GM23338 (cell line): ENCODE measurements around the gene PARP11. TPM values are rescaled to one million over a fixed set of nuclear protein-coding genes. Genes with fewer than 3 reads are reported as not detected.
A peak's percentile ranks its signal among the peaks of the same experiment; 100 is the strongest.

Source experiments
- ATAC-seq: fragments of 200-7000 bp; cut with Tn5 transposase; 3 replicates; pipeline ENCODE4 v1.9.1; 2020
- DNase-seq: peaks from one replicate; pipeline ENCODE4 v3.0.0-alpha.2; 2015; ENCODE audit warnings: low spot score
- H2AFZ ChIP-seq: fragments of 200-600 bp; sonication (generic); 2 replicates; pipeline ENCODE4 v1.8.0; 2016; ENCODE audit warnings: antibody characterized with exemption, mild to moderate bottlenecking, moderate library complexity
- H3F3A ChIP-seq: fragments of 200-600 bp; sonication (generic); replicated peaks from 2 replicates; pipeline ENCODE4 v1.8.0; 2017; ENCODE audit warnings: antibody characterized with exemption, mixed run types, low read depth
- H3K27ac ChIP-seq: fragments of 200-600 bp; sonication (generic); 2 replicates; pipeline ENCODE4 v1.6.1; 2016; ENCODE audit warnings: low read depth
- H3K27me3 ChIP-seq: fragments of 200-600 bp; sonication (generic); 2 replicates; pipeline ENCODE4 v1.8.0; 2016; ENCODE audit warnings: mild to moderate bottlenecking, mixed run types, moderate library complexity; ENCODE audit not compliant: insufficient read depth
- H3K36me3 ChIP-seq: fragments of 200-600 bp; sonication (generic); 2 replicates; pipeline ENCODE4 v1.8.0; 2016; ENCODE audit warnings: mild to moderate bottlenecking; ENCODE audit not compliant: insufficient read depth
- H3K4me1 ChIP-seq: fragments of 200-600 bp; sonication (generic); 2 replicates; pipeline ENCODE4 v1.8.0; 2016; ENCODE audit warnings: mild to moderate bottlenecking, moderate library complexity; ENCODE audit not compliant: insufficient read depth
- H3K4me2 ChIP-seq: fragments of 200-600 bp; sonication (generic); 2 replicates; pipeline ENCODE4 v1.7.1; 2017; ENCODE audit warnings: mixed run types
- H3K4me3 ChIP-seq: fragments of 200-600 bp; sonication (generic); 2 replicates; pipeline ENCODE4 v1.6.1; 2016; ENCODE audit warnings: mixed run types
- H3K79me2 ChIP-seq: fragments of 200-600 bp; sonication (generic); replicated peaks from 2 replicates; pipeline ENCODE4 v1.8.0; 2017; ENCODE audit warnings: mild to moderate bottlenecking; ENCODE audit not compliant: insufficient read depth
- H3K9me2 ChIP-seq: fragments of 200-600 bp; sonication (generic); 2 replicates; pipeline ENCODE4 v1.8.0; 2017; ENCODE audit not compliant: insufficient read depth
- H4K20me1 ChIP-seq: fragments of 200-600 bp; sonication (generic); replicated peaks from 2 replicates; pipeline ENCODE4 v1.8.0; 2017; ENCODE audit warnings: mild to moderate bottlenecking; ENCODE audit not compliant: insufficient read depth
- H3K27ac Mint-ChIP-seq: 2 replicates; pipeline ENCODE4 v1.8.0; 2020; ENCODE audit warnings: inconsistent platforms, mild to moderate bottlenecking, moderate library complexity, mixed read lengths
- H3K27me3 Mint-ChIP-seq: 3 replicates; pipeline ENCODE4 v1.8.0; 2022; ENCODE audit warnings: low read depth, mild to moderate bottlenecking, moderate library complexity, mixed read lengths, inconsistent platforms; ENCODE audit not compliant: insufficient read depth, poor library complexity
- H3K36me3 Mint-ChIP-seq: 3 replicates; pipeline ENCODE4 v1.8.0; 2021; ENCODE audit warnings: low read depth, mild to moderate bottlenecking, inconsistent platforms, moderate library complexity, mixed read lengths
- H3K4me1 Mint-ChIP-seq: 3 replicates; pipeline ENCODE4 v1.8.0; 2020; ENCODE audit warnings: mild to moderate bottlenecking, inconsistent platforms, mixed read lengths
- H3K4me3 Mint-ChIP-seq: 3 replicates; pipeline ENCODE4 v1.8.0; 2021; ENCODE audit warnings: moderate library complexity, mild to moderate bottlenecking, inconsistent platforms, mixed read lengths
- H3K9me3 Mint-ChIP-seq: 3 replicates; pipeline ENCODE4 v1.8.0; 2020; ENCODE audit warnings: moderate library complexity, mild to moderate bottlenecking, inconsistent platforms, mixed read lengths
- CREB1 ChIP-seq: fragments of 250-450 bp; sonication (Bioruptor Pico); IDR thresholded peaks from 2 replicates; pipeline ENCODE4 v1.5.0; 2020; ENCODE audit warnings: low read depth, mild to moderate bottlenecking, moderate library complexity
- EZH2 ChIP-seq: fragments of 200-600 bp; sonication (generic); IDR thresholded peaks from one replicate; pipeline ENCODE4 v1.8.0; 2017; ENCODE audit warnings: antibody characterized with exemption, mild to moderate bottlenecking, low read depth; ENCODE audit not compliant: unreplicated experiment
- EZH2phosphoT487 ChIP-seq: fragments of 200-600 bp; sonication (generic); IDR thresholded peaks from one replicate; pipeline ENCODE4 v1.8.1; 2018; ENCODE audit warnings: antibody characterized with exemption; ENCODE audit not compliant: unreplicated experiment
- NANOG ChIP-seq: IDR thresholded peaks from 2 replicates; pipeline ENCODE4 v1.6.1; 2016; ENCODE audit warnings: antibody characterized with exemption, borderline replicate concordance
- POLR2AphosphoS5 ChIP-seq: IDR thresholded peaks from 2 replicates; pipeline ENCODE4 v1.6.1; 2016; ENCODE audit warnings: antibody characterized with exemption, low read depth
- ZNF114 ChIP-seq: fragments of 250-450 bp; sonication (Bioruptor Pico); IDR thresholded peaks from 2 replicates; pipeline ENCODE4 v1.5.0; 2020; ENCODE audit warnings: mild to moderate bottlenecking, moderate library complexity
- ZNF331 ChIP-seq: fragments of 250-450 bp; sonication (Bioruptor Pico); IDR thresholded peaks from 2 replicates; pipeline ENCODE4 v1.5.0; 2020; ENCODE audit warnings: low read depth, mild to moderate bottlenecking, moderate library complexity
- polyA plus RNA-seq: library from polyadenylated mRNA; unstranded; fragments of >200 nt; fragmentation: Nextera tagmentation; extraction: Ambion mirVana; gene quantifications from 2 replicates; pipeline ENCODE4 v1.2.1, GENCODE V29; 2016
- total RNA-seq: library from RNA; depleted of rRNA; stranded (reverse); fragments of >200 nt; shearing (Covaris generic); gene quantifications from 2 replicates; pipeline ENCODE4 v1.2.3, GENCODE V29; 2014
- TF ChIP-seq, protein P1 (sequence below), 2 experiments: fragments of 200-600 bp in 1 of 2; sonication (generic) in 1 of 2; conservative IDR thresholded peaks; 2 replicates each; pipeline versions ENCODE4 v1.5.1 to v1.6.1; 2016 to 2017; ENCODE audit warnings: antibody characterized with exemption in 2 of 2, low read depth in 2 of 2, mild to moderate bottlenecking in 2 of 2, moderate library complexity in 1 of 2
- TF ChIP-seq, protein P2 (sequence below): IDR thresholded peaks from one replicate; pipeline ENCODE4 v1.6.1; 2018; ENCODE audit warnings: antibody characterized with exemption; ENCODE audit not compliant: unreplicated experiment
- TF ChIP-seq, protein P3 (sequence below): IDR thresholded peaks from 2 replicates; pipeline ENCODE4 v1.6.1; 2016; ENCODE audit warnings: antibody characterized with exemption
- TF ChIP-seq, protein P4 (sequence below): fragments of 250-450 bp; sonication (Bioruptor Pico); IDR thresholded peaks from 2 replicates; pipeline ENCODE4 v1.5.0; 2020; ENCODE audit warnings: mild to moderate bottlenecking, moderate library complexity

Gene PARP11
- total and polyA plus RNA-seq, 2 experiments from 2014 or later = 4.8 to 11.5 TPM

DNA sequence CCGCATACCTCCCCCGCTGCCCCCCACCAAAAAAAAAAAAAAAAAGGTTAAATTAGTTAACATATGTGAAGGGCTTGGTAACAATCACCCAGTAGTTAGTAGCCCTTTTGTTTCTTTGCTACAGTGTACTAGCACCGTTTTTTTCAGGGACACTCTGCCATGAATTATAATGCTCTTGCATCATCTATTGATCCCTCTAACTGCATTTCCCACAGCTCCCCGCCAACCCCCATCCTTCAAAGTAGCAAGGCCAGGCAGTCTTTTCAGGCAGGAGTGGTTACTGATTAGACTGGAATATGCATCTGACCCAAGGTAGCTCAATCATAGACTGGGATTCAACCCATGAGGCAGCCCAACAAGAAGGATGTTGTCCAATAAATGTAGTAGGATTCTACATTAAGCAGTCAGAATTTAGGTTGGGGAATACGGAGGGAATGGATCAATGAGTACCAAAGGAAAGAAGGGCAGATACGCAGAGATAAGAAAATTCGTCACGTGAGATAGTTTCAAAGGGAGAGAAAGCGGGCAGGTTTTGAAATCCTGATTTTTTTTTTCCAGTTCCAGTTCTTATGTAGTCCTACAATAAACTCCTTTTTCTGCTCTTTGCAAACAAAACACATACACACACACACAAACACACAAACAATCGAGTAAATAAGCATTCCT is 80.4 kb downstream of the PARP11 start (continued):
- TF ChIP-seq, protein P1, sequence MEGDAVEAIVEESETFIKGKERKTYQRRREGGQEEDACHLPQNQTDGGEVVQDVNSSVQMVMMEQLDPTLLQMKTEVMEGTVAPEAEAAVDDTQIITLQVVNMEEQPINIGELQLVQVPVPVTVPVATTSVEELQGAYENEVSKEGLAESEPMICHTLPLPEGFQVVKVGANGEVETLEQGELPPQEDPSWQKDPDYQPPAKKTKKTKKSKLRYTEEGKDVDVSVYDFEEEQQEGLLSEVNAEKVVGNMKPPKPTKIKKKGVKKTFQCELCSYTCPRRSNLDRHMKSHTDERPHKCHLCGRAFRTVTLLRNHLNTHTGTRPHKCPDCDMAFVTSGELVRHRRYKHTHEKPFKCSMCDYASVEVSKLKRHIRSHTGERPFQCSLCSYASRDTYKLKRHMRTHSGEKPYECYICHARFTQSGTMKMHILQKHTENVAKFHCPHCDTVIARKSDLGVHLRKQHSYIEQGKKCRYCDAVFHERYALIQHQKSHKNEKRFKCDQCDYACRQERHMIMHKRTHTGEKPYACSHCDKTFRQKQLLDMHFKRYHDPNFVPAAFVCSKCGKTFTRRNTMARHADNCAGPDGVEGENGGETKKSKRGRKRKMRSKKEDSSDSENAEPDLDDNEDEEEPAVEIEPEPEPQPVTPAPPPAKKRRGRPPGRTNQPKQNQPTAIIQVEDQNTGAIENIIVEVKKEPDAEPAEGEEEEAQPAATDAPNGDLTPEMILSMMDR (conservative IDR thresholded peaks at IDR 0.05; ENCODE audit: low read depth in 2 of 2) = no peak
- no peak for TF ChIP-seq POLR2AphosphoS5
- TF ChIP-seq, protein P2, sequence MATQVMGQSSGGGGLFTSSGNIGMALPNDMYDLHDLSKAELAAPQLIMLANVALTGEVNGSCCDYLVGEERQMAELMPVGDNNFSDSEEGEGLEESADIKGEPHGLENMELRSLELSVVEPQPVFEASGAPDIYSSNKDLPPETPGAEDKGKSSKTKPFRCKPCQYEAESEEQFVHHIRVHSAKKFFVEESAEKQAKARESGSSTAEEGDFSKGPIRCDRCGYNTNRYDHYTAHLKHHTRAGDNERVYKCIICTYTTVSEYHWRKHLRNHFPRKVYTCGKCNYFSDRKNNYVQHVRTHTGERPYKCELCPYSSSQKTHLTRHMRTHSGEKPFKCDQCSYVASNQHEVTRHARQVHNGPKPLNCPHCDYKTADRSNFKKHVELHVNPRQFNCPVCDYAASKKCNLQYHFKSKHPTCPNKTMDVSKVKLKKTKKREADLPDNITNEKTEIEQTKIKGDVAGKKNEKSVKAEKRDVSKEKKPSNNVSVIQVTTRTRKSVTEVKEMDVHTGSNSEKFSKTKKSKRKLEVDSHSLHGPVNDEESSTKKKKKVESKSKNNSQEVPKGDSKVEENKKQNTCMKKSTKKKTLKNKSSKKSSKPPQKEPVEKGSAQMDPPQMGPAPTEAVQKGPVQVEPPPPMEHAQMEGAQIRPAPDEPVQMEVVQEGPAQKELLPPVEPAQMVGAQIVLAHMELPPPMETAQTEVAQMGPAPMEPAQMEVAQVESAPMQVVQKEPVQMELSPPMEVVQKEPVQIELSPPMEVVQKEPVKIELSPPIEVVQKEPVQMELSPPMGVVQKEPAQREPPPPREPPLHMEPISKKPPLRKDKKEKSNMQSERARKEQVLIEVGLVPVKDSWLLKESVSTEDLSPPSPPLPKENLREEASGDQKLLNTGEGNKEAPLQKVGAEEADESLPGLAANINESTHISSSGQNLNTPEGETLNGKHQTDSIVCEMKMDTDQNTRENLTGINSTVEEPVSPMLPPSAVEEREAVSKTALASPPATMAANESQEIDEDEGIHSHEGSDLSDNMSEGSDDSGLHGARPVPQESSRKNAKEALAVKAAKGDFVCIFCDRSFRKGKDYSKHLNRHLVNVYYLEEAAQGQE = no peak
- TF ChIP-seq NANOG = no peak
- TF ChIP-seq CREB1 = no peak
- TF ChIP-seq, protein P3, sequence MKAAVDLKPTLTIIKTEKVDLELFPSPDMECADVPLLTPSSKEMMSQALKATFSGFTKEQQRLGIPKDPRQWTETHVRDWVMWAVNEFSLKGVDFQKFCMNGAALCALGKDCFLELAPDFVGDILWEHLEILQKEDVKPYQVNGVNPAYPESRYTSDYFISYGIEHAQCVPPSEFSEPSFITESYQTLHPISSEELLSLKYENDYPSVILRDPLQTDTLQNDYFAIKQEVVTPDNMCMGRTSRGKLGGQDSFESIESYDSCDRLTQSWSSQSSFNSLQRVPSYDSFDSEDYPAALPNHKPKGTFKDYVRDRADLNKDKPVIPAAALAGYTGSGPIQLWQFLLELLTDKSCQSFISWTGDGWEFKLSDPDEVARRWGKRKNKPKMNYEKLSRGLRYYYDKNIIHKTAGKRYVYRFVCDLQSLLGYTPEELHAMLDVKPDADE = no peak
- no peak for TF ChIP-seq ZNF114 (CRISPR knock-in tag)
- no peak for TF ChIP-seq ZNF331 (CRISPR knock-in tag)

DNA sequence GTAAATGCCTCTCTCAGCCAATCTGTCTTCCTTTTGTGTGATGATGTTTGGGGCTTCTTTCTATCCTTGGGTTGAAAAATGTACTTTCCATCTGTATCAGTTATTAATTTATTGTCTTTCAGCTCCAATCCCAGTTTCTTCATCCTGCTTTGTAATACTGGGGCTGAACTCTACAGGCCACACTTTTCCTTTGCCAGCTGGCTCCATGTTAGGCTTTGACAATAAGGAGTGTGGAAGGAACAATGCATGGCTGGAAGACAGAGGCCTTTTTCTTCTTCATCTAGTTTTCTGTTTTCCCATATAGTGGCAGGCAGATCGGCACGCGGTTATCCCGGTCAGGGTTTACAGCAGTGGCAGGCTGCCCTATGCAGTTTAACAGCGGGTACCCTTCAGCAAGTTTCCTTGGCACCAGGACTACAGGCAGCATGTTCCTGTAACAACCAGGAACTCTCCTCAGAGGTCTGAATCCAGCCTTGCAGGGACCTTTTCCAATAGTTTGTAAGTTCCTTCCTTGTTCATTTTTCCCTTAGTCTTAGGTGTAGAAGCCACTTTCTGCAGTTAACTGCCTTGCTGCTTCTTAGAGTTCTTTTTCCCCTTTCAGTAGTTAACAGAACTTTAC is 81.8 kb downstream of the PARP11 start:
- ATAC-seq = no peak
- H3F3A ChIP-seq = no peaks in the 10 kb centered on the region
- Mint-ChIP-seq H3K4me1 (peaks cover 41% of the 10 kb centered on the region), H3K4me3 (no peak overlapping the region), H3K9me3 (no peaks in the 10 kb centered on the region; the same call in 1 of the 3 replicates), H3K27me3 (peaks cover 5% of the 10 kb centered on the region), H3K27ac (no peak overlapping the region), H3K36me3 (peaks cover 8% of the 10 kb centered on the region; the same call in 2 of the 3 replicates)
- DNase-seq = no peak
- H3K4me1 ChIP-seq = peaks cover 44% of the 10 kb centered on the region
- H3K27ac ChIP-seq = peak overlapping the region; percentile 33; the same call in 1 of the 2 replicates
- 0 out of 2 replicates have a peak overlapping the region, but pooled peaks have one; percentile 0 for H3K4me2 ChIP-seq
- no peaks in the 10 kb centered on the region for H3K9me2 ChIP-seq
- no peak overlapping the region for H3K4me3 ChIP-seq
- H4K20me1 ChIP-seq = no peaks in the 10 kb centered on the region
- H2AFZ ChIP-seq = no peak overlapping the region
- H3K27me3 ChIP-seq = no peaks in the 10 kb centered on the region
- no peaks in the 10 kb centered on the region for H3K79me2 ChIP-seq
- H3K36me3 ChIP-seq = no peaks in the 10 kb centered on the region; the same call in 1 of the 2 replicates
- TF ChIP-seq EZH2phosphoT487 = no peak
- no peak for TF ChIP-seq EZH2
- TF ChIP-seq, protein P4, sequence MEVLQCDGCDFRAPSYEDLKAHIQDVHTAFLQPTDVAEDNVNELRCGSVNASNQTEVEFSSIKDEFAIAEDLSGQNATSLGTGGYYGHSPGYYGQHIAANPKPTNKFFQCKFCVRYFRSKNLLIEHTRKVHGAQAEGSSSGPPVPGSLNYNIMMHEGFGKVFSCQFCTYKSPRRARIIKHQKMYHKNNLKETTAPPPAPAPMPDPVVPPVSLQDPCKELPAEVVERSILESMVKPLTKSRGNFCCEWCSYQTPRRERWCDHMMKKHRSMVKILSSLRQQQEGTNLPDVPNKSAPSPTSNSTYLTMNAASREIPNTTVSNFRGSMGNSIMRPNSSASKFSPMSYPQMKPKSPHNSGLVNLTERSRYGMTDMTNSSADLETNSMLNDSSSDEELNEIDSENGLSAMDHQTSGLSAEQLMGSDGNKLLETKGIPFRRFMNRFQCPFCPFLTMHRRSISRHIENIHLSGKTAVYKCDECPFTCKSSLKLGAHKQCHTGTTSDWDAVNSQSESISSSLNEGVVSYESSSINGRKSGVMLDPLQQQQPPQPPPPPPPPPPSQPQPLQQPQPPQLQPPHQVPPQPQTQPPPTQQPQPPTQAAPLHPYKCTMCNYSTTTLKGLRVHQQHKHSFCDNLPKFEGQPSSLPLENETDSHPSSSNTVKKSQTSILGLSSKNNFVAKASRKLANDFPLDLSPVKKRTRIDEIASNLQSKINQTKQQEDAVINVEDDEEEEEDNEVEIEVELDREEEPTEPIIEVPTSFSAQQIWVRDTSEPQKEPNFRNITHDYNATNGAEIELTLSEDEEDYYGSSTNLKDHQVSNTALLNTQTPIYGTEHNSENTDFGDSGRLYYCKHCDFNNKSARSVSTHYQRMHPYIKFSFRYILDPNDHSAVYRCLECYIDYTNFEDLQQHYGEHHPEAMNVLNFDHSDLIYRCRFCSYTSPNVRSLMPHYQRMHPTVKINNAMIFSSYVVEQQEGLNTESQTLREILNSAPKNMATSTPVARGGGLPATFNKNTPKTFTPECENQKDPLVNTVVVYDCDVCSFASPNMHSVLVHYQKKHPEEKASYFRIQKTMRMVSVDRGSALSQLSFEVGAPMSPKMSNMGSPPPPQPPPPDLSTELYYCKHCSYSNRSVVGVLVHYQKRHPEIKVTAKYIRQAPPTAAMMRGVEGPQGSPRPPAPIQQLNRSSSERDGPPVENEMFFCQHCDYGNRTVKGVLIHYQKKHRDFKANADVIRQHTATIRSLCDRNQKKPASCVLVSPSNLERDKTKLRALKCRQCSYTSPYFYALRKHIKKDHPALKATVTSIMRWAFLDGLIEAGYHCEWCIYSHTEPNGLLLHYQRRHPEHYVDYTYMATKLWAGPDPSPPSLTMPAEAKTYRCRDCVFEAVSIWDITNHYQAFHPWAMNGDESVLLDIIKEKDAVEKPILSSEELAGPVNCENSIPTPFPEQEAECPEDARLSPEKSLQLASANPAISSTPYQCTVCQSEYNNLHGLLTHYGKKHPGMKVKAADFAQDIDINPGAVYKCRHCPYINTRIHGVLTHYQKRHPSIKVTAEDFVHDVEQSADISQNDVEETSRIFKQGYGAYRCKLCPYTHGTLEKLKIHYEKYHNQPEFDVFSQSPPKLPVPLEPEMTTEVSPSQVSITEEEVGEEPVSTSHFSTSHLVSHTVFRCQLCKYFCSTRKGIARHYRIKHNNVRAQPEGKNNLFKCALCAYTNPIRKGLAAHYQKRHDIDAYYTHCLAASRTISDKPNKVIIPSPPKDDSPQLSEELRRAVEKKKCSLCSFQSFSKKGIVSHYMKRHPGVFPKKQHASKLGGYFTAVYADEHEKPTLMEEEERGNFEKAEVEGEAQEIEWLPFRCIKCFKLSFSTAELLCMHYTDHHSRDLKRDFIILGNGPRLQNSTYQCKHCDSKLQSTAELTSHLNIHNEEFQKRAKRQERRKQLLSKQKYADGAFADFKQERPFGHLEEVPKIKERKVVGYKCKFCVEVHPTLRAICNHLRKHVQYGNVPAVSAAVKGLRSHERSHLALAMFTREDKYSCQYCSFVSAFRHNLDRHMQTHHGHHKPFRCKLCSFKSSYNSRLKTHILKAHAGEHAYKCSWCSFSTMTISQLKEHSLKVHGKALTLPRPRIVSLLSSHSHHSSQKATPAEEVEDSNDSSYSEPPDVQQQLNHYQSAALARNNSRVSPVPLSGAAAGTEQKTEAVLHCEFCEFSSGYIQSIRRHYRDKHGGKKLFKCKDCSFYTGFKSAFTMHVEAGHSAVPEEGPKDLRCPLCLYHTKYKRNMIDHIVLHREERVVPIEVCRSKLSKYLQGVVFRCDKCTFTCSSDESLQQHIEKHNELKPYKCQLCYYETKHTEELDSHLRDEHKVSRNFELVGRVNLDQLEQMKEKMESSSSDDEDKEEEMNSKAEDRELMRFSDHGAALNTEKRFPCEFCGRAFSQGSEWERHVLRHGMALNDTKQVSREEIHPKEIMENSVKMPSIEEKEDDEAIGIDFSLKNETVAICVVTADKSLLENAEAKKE (CRISPR knock-in tag) = no peak
- TF ChIP-seq CREB1 = no peak
- no peak for TF ChIP-seq POLR2AphosphoS5
- TF ChIP-seq NANOG = no peak
